Measurements from ENCODE around the gene TXNDC11.
"Not testable (repeated sequence)": the region's sequence is repeated elsewhere in the genome, so short reads cannot be mapped to it uniquely, and the experiment has no call there.

Gene TXNDC11, protein sequence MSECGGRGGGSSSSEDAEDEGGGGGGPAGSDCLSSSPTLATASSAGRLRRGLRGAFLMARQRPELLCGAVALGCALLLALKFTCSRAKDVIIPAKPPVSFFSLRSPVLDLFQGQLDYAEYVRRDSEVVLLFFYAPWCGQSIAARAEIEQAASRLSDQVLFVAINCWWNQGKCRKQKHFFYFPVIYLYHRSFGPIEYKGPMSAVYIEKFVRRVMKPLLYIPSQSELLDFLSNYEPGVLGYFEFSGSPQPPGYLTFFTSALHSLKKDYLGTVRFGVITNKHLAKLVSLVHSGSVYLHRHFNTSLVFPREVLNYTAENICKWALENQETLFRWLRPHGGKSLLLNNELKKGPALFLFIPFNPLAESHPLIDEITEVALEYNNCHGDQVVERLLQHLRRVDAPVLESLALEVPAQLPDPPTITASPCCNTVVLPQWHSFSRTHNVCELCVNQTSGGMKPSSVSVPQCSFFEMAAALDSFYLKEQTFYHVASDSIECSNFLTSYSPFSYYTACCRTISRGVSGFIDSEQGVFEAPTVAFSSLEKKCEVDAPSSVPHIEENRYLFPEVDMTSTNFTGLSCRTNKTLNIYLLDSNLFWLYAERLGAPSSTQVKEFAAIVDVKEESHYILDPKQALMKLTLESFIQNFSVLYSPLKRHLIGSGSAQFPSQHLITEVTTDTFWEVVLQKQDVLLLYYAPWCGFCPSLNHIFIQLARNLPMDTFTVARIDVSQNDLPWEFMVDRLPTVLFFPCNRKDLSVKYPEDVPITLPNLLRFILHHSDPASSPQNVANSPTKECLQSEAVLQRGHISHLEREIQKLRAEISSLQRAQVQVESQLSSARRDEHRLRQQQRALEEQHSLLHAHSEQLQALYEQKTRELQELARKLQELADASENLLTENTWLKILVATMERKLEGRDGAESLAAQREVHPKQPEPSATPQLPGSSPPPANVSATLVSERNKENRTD

DNA sequence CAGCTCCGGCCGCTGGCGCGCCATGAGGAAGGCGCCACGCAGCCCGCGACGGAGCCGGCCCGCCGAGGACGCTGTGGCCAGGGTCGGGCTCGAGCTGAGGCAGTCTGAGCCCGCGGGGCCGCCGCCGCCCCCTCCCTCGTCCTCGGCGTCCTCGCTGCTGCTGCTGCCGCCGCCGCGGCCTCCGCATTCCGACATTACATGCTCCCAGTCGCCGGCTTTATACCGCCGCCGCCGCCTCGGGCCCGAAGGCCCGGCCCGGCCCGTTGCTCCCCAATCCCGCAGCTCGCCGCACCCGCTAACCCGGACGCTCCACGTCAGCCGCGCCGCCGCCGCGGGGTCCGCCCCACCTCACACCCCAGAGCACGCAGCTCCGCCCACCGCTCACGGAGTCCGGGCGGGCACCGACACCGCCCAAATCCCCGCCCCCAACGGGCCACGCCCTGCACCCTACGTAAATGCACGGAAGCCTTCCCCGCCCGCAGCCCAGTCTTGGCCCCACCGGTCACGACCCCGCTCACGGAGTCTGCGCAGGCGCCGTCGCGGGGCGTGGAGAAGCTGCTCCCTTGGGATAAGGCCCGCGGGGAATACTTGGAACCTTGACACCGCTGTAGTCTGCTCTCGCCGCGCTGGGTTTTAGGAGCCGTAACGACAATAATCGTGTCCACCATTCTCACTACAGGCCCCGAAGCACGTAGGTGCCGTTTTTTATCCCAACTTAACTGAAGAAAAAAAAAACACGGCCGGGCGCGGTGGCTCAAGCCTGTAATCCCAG is at the start of gene TXNDC11:
TXNDC11 (minus strand) TSS at position 322 of the 772 bp plus-strand sequence; CDS start at position 195, 127 bp downstream.
- peaks cover 45% of the 10 kb centered on the region for H3K4me1 Mint-ChIP-seq
- peak within 1 kb of the TSS; percentile 96 for H3K27ac Mint-ChIP-seq
- H3K36me3 Mint-ChIP-seq (ENCODE audit: low read depth) = peaks cover 24% of the 10 kb centered on the region
- DNase-seq = peak; percentile 99
- H3K4me3 Mint-ChIP-seq = peak within 1 kb of the TSS; percentile 98
- TF ChIP-seq, protein P1, sequence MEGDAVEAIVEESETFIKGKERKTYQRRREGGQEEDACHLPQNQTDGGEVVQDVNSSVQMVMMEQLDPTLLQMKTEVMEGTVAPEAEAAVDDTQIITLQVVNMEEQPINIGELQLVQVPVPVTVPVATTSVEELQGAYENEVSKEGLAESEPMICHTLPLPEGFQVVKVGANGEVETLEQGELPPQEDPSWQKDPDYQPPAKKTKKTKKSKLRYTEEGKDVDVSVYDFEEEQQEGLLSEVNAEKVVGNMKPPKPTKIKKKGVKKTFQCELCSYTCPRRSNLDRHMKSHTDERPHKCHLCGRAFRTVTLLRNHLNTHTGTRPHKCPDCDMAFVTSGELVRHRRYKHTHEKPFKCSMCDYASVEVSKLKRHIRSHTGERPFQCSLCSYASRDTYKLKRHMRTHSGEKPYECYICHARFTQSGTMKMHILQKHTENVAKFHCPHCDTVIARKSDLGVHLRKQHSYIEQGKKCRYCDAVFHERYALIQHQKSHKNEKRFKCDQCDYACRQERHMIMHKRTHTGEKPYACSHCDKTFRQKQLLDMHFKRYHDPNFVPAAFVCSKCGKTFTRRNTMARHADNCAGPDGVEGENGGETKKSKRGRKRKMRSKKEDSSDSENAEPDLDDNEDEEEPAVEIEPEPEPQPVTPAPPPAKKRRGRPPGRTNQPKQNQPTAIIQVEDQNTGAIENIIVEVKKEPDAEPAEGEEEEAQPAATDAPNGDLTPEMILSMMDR (IDR thresholded peaks at IDR 0.05) = no peak
- H3K9me3 Mint-ChIP-seq = no peaks in the 10 kb centered on the region
- no peaks in the 10 kb centered on the region for H3K27me3 Mint-ChIP-seq (ENCODE audit: low read depth, poor library complexity)

GRCh38 chr16:11791144-11791828 is 48.6 kb upstream of the TXNDC11 start:
- DNase-seq = no peak
- TF ChIP-seq, protein P1 (IDR thresholded peaks at IDR 0.05) = no peak
- H3K9me3 Mint-ChIP-seq = no peaks in the 10 kb centered on the region

GRCh38 chr16:11788914-11789313 is 46.3 kb upstream of the TXNDC11 start:
- no peak overlapping the region for H3K27ac Mint-ChIP-seq
- peaks cover 29% of the 10 kb centered on the region for H3K4me1 Mint-ChIP-seq
- TF ChIP-seq, protein P1 (IDR thresholded peaks at IDR 0.05) = no peak
- no peak for DNase-seq
- no peaks in the 10 kb centered on the region for H3K27me3 Mint-ChIP-seq (ENCODE audit: low read depth, poor library complexity)
- no peak overlapping the region for H3K4me3 Mint-ChIP-seq
- peaks cover 27% of the 10 kb centered on the region for H3K36me3 Mint-ChIP-seq (ENCODE audit: low read depth)
- H3K9me3 Mint-ChIP-seq = no peaks in the 10 kb centered on the region

More at GRCh38 chr16:11791144-11791828, 48.6 kb upstream of the TXNDC11 start:
- Mint-ChIP-seq H3K4me1 (peaks cover 52% of the 10 kb centered on the region), H3K27ac (peak overlapping the region; percentile 95), H3K36me3 (ENCODE audit: low read depth) (peaks cover 39% of the 10 kb centered on the region), H3K27me3 (ENCODE audit: low read depth, poor library complexity) (no peaks in the 10 kb centered on the region), H3K4me3 (no peak overlapping the region)

DNA sequence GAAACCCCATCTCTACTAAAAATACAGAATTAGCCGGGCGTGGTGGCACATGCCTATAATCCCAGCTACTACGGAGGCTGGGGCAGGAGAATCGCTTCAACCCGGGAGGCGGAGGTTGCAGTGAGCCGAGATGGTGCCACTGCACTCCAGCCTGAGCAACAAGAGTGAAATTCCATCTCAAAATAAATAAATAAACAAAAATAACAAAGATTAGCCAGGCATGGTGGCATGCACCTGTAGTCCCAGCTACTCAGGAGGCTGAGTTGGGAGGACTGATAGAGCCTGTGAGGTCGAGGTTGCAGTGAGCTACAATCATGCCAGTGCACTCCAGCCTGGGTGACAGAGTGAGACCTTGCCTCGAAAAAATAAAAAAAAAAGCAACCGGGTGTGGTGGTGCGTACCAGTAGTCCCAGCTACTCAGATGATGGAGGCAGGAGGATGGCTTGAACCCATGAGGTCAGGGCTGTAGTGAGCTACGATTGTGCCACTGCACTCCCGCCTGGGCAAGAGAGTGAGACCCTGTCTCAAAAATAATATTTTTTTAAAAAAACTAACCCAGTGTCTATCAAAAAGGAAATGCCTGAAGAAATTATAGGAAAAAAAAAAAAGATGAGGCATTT is 42.4 kb upstream of the TXNDC11 start:
- peaks cover 24% of the 10 kb centered on the region for H3K36me3 Mint-ChIP-seq (ENCODE audit: low read depth)
- H3K4me3 Mint-ChIP-seq; H3K27ac Mint-ChIP-seq; H3K27me3 Mint-ChIP-seq (ENCODE audit: low read depth, poor library complexity); DNase-seq; H3K9me3 Mint-ChIP-seq: not testable (repeated sequence)
- H3K4me1 Mint-ChIP-seq = peaks cover 28% of the 10 kb centered on the region

- H3K36me3 Mint-ChIP-seq (ENCODE audit: low read depth) = peaks cover 29% of the 10 kb centered on the region
- H3K9me3 Mint-ChIP-seq; DNase-seq; H3K27ac Mint-ChIP-seq; H3K27me3 Mint-ChIP-seq (ENCODE audit: low read depth, poor library complexity); H3K4me3 Mint-ChIP-seq: not testable (repeated sequence)
- peaks cover 28% of the 10 kb centered on the region for H3K4me1 Mint-ChIP-seq
Measured at GRCh38 chr16:11784381-11784780, 41.7 kb upstream of the TXNDC11 start.

GRCh38 chr16:11784038-11784369 is 41.3 kb upstream of the TXNDC11 start:
- Mint-ChIP-seq H3K36me3 (ENCODE audit: low read depth) (peaks cover 33% of the 10 kb centered on the region), H3K27me3 (ENCODE audit: low read depth, poor library complexity) (no peaks in the 10 kb centered on the region), H3K4me3 (no peak overlapping the region), H3K27ac (peak overlapping the region; percentile 78), H3K4me1 (peaks cover 28% of the 10 kb centered on the region), H3K9me3 (no peaks in the 10 kb centered on the region)
- TF ChIP-seq, protein P1 (IDR thresholded peaks at IDR 0.05) = no peak
- DNase-seq = no peak

All from nephron progenitor cell (in vitro differentiated cells).